ENCODE results near the gene ZNF808.
"Not testable (repeated sequence)": the region's sequence is repeated elsewhere in the genome, so short reads cannot be mapped to it uniquely, and the experiment has no call there.

ZNF808 gene

GRCh38 chr19:52494518-52494917 lies 33.0 kb upstream of the ZNF808 start:
- DNase-seq, result peak; percentile 1
- H3K36me3 ChIP-seq (replicated peaks), result no peaks in the 10 kb centered on the region
- H3K4me3 ChIP-seq (ENCODE audit: low read depth, low read length), result no peak overlapping the region
- H3K27ac ChIP-seq, result no peak overlapping the region
- in situ Hi-C loops (cut with HindIII; ENCODE audit: low pct_ligation_motif_present, low sequenced_read_pairs), result no loop called here
- no peaks in the 10 kb centered on the region for H3K27me3 ChIP-seq (replicated peaks)
- no peak for TF ChIP-seq CTCF (IDR thresholded peaks at IDR 0.05; ENCODE audit: low read depth, low read length, missing control alignments)

GRCh38 chr19:52498571-52498970 lies 28.9 kb upstream of the ZNF808 start:
- no peak for TF ChIP-seq CTCF (IDR thresholded peaks at IDR 0.05; ENCODE audit: low read depth, low read length, missing control alignments)
- Histone ChIP-seq H3K36me3 (replicated peaks) (no peaks in the 10 kb centered on the region), H3K27ac (no peak overlapping the region), H3K4me3 (ENCODE audit: low read depth, low read length) (no peak overlapping the region), H3K27me3 (replicated peaks) (no peaks in the 10 kb centered on the region)
- no peak for DNase-seq
- in situ Hi-C loops (cut with HindIII; ENCODE audit: low pct_ligation_motif_present, low sequenced_read_pairs), result no loop called here

- in situ Hi-C loops (cut with HindIII; ENCODE audit: low pct_ligation_motif_present, low sequenced_read_pairs), result not testable (repeated sequence)
Observed at GRCh38 chr19:52500474-52500873, 27.0 kb upstream of the ZNF808 start.

GRCh38 chr19:52500991-52501390 lies 26.5 kb upstream of the ZNF808 start:
- H3K4me3 ChIP-seq (ENCODE audit: low read depth, low read length); H3K27ac ChIP-seq; H3K36me3 ChIP-seq (replicated peaks); DNase-seq; in situ Hi-C loops (cut with HindIII; ENCODE audit: low pct_ligation_motif_present, low sequenced_read_pairs); H3K27me3 ChIP-seq (replicated peaks): not testable (repeated sequence)

More at GRCh38 chr19:52500474-52500873, 27.0 kb upstream of the ZNF808 start:
- H3K36me3 ChIP-seq (replicated peaks); H3K27me3 ChIP-seq (replicated peaks); H3K27ac ChIP-seq; DNase-seq; H3K4me3 ChIP-seq (ENCODE audit: low read depth, low read length): not testable (repeated sequence)

- no peak overlapping the region for H3K4me3 ChIP-seq (ENCODE audit: low read depth, low read length)
- H3K27me3 ChIP-seq (replicated peaks), result no peaks in the 10 kb centered on the region
- no peak overlapping the region for H3K27ac ChIP-seq
- in situ Hi-C loops (cut with HindIII; ENCODE audit: low pct_ligation_motif_present, low sequenced_read_pairs), result no loop called here
- TF ChIP-seq CTCF (IDR thresholded peaks at IDR 0.05; ENCODE audit: low read depth, low read length, missing control alignments), result no peak
- DNase-seq, result no peak
- H3K36me3 ChIP-seq (replicated peaks), result no peaks in the 10 kb centered on the region
Observed at GRCh38 chr19:52507266-52507665, 20.2 kb upstream of the ZNF808 start.

GRCh38 chr19:52516191-52516590 lies 11.3 kb upstream of the ZNF808 start:
- Histone ChIP-seq H3K4me3 (ENCODE audit: low read depth, low read length) (no peak overlapping the region), H3K36me3 (replicated peaks) (no peaks in the 10 kb centered on the region), H3K27me3 (replicated peaks) (no peaks in the 10 kb centered on the region), H3K27ac (no peak overlapping the region)
- in situ Hi-C loops (cut with HindIII; ENCODE audit: low pct_ligation_motif_present, low sequenced_read_pairs), result no loop called here
- no peak for TF ChIP-seq CTCF (IDR thresholded peaks at IDR 0.05; ENCODE audit: low read depth, low read length, missing control alignments)
- no peak for DNase-seq

- TF ChIP-seq CTCF (IDR thresholded peaks at IDR 0.05; ENCODE audit: low read depth, low read length, missing control alignments), result no peak
- Histone ChIP-seq H3K27me3 (replicated peaks) (no peaks in the 10 kb centered on the region), H3K36me3 (replicated peaks) (no peaks in the 10 kb centered on the region), H3K4me3 (ENCODE audit: low read depth, low read length) (no peak overlapping the region), H3K27ac (no peak overlapping the region)
- no peak for DNase-seq
- in situ Hi-C loops (cut with HindIII; ENCODE audit: low pct_ligation_motif_present, low sequenced_read_pairs), result no loop called here
Observed at GRCh38 chr19:52518646-52519045, 8.8 kb upstream of the ZNF808 start.

GRCh38 chr19:52519175-52519574 lies 8.3 kb upstream of the ZNF808 start:
- in situ Hi-C loops (cut with HindIII; ENCODE audit: low pct_ligation_motif_present, low sequenced_read_pairs); H3K36me3 ChIP-seq (replicated peaks); H3K27me3 ChIP-seq (replicated peaks); H3K4me3 ChIP-seq (ENCODE audit: low read depth, low read length); DNase-seq; H3K27ac ChIP-seq: not testable (repeated sequence)
